Lower leg skin (tissue), 4 donors: ENCODE results near the gene SEH1L. TPM values are rescaled to one million over a fixed set of nuclear protein-coding genes. Genes with fewer than 3 reads are reported as not detected.
A peak's percentile ranks its signal among the peaks of the same experiment; 100 is the strongest.

Experiments used
- DNase-seq, 2 donors: peaks; one replicate each; pipeline ENCODE4 v3.0.0-alpha.2; 2019; ENCODE audit warnings: low spot score in 2 of 2
- H3K4me3 ChIP-seq: fragments of 200-600 bp; sonication (generic); 2 replicates; pipeline ENCODE4 v1.5.1; 2017; ENCODE audit warnings: mild to moderate bottlenecking, low read depth; ENCODE audit not compliant: poor library complexity, severe bottlenecking
- CTCF ChIP-seq, 3 donors: fragments of 450-650 bp; IDR thresholded peaks; one replicate each; pipeline ENCODE4 v1.5.1; 2016; ENCODE audit warnings: antibody characterized with exemption in 3 of 3, mild to moderate bottlenecking in 3 of 3, moderate library complexity in 2 of 3
- POLR2A ChIP-seq, 2 donors: fragments of 450-650 bp; IDR thresholded peaks; one replicate each; pipeline ENCODE4 v1.6.1; 2016 to 2017; ENCODE audit warnings: antibody characterized with exemption in 2 of 2, mild to moderate bottlenecking in 1 of 2, moderate library complexity in 1 of 2
- WGBS, 2 donors: methylation state at CpG; one replicate each; pipeline ENCODE4 v1.1.5; 2018; 5-methylcytosine and 5-hydroxymethylcytosine counted together
- intact Hi-C: fragments of 100-400 bp; cut with DNase I; formaldehyde crosslinking; loops from one replicate; pipeline ENCODE4 v1.15.0; 2023; ENCODE audit warnings: low total_unique reads
- total RNA-seq, 4 donors: library from RNA; depleted of rRNA; stranded (reverse); fragments of >200 nt; gene quantifications; one replicate each; pipeline ENCODE4 v1.1.0, GENCODE V29; 2016

SEH1L gene
- total RNA-seq, 4 donors from 2014 or later: 24.1 to 32.2 (median 26.1) TPM

DNA sequence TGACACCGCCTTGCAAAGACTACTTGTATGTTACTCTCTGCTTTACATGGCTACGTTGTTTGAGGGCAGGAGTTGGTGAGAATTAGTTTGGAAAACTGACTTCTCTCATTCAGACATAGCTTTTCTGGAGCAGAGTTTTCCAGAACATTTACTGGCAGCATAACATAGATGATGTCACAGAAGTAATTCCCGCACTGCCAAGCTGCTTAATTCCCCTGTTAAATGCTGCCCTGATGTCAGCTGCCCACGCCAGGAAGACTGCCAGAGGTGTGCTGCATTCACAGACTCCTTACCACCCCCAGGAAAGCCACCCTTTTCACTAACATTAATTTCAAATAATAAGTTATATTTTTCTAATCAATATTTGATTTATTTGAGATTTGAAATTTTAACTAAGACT, 39.1 kb upstream of the SEH1L start:
- intact Hi-C loops: no loop called here
- DNase-seq: no peak
- WGBS, 2 donors: 62 to 63% methylated on average over 4 of the region's 4 CpGs
- TF ChIP-seq POLR2A (IDR thresholded peaks at IDR 0.05): no peak
- TF ChIP-seq CTCF (IDR thresholded peaks at IDR 0.05): no peak
- no peak overlapping the region for H3K4me3 ChIP-seq

- no peak overlapping the region for H3K4me3 ChIP-seq
- TF ChIP-seq POLR2A (IDR thresholded peaks at IDR 0.05) (no peak), CTCF (IDR thresholded peaks at IDR 0.05) (no peak)
- DNase-seq: peak in 1 of 2 donors; percentile 85
- intact Hi-C loops: no loop called here
- WGBS, 2 donors: 16% methylated on average over 46 to 52 of the region's 75 CpGs
Measured at GRCh38 chr18:12911025-12911928, 36.5 kb upstream of the SEH1L start.

GRCh38 chr18:12911929-12912703, 35.7 kb upstream of the SEH1L start:
- no peak overlapping the region for H3K4me3 ChIP-seq
- WGBS, 2 donors: 58 to 65% methylated on average over 54 to 75 of the region's 75 CpGs
- no peak for TF ChIP-seq POLR2A (IDR thresholded peaks at IDR 0.05)
- TF ChIP-seq CTCF (IDR thresholded peaks at IDR 0.05): no peak

DNA sequence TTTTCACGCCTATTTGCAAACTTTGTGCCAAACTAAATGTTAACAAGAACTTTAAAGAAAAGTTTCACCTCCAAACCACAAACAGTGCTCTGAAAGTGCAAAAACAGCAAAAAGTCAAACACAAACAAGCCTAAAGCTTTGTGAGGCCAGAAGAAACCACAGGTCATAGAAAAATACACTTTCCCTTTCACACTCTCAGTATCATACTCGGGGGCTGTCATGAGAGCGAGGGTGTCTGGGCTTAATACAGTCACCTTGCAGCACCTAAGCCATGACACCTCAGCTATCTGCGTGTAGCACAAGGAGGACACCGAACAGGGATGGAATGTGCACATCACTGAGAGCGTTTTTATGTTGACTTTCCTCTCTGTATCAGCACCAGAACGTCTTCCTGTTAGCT, 26.6 kb upstream of the SEH1L start:
- DNase-seq: no peak
- intact Hi-C loops: no loop called here
- WGBS, 2 donors: 70 to 83% methylated on average over 7 of the region's 7 CpGs
- TF ChIP-seq POLR2A (IDR thresholded peaks at IDR 0.05) (no peak), CTCF (IDR thresholded peaks at IDR 0.05) (no peak)
- H3K4me3 ChIP-seq: no peak overlapping the region

More at GRCh38 chr18:12911929-12912703, 35.7 kb upstream of the SEH1L start:
- intact Hi-C loops: no loop called here
- DNase-seq: no peak

GRCh38 chr18:12922266-12922665, 25.5 kb upstream of the SEH1L start:
- no peak overlapping the region for H3K4me3 ChIP-seq
- no peak for DNase-seq
- intact Hi-C loops: no loop called here
- 84 to 92% methylated on average over 1 of the region's 1 CpG for WGBS, 2 donors
- TF ChIP-seq CTCF (IDR thresholded peaks at IDR 0.05) (no peak), POLR2A (IDR thresholded peaks at IDR 0.05) (no peak)
